RWPE2 (cell line): ENCODE measurements around the gene AK9.

ENCODE experiments used
- ATAC-seq: fragments of 200-7000 bp; cut with Tn5 transposase; 3 replicates; pipeline ENCODE4 v1.9.1; 2021; ENCODE audit warnings: low read depth
- DNase-seq: peaks from one replicate; pipeline ENCODE4 v3.0.0-alpha.2; 2020; ENCODE audit warnings: low spot score
- H3K27ac ChIP-seq: fragments of 450-650 bp; 2 replicates; pipeline ENCODE4 v1.5.1; 2017; ENCODE audit warnings: mild to moderate bottlenecking; ENCODE audit not compliant: poor library complexity, severe bottlenecking
- H3K27me3 ChIP-seq: fragments of 250-450 bp; sonication (Bioruptor Pico); 2 replicates; pipeline ENCODE4 v1.5.1; 2021; ENCODE audit warnings: mild to moderate bottlenecking, moderate library complexity; ENCODE audit not compliant: insufficient read depth, poor library complexity, severe bottlenecking
- H3K36me3 ChIP-seq: fragments of 250-450 bp; sonication (Bioruptor Pico); 2 replicates; pipeline ENCODE4 v1.5.1; 2020; ENCODE audit warnings: low read depth, mild to moderate bottlenecking, moderate library complexity
- H3K4me1 ChIP-seq: fragments of 250-450 bp; sonication (Bioruptor Pico); 2 replicates; pipeline ENCODE4 v1.5.1; 2021; ENCODE audit warnings: mild to moderate bottlenecking, moderate library complexity; ENCODE audit not compliant: insufficient read depth, poor library complexity, severe bottlenecking
- H3K4me3 ChIP-seq: fragments of 250-450 bp; sonication (Bioruptor Pico); 2 replicates; pipeline ENCODE4 v1.5.1; 2021; ENCODE audit warnings: mild to moderate bottlenecking, moderate library complexity; ENCODE audit not compliant: severe bottlenecking
- H3K9me3 ChIP-seq: fragments of 250-450 bp; sonication (Bioruptor Pico); 2 replicates; pipeline ENCODE4 v1.5.1; 2021; ENCODE audit warnings: mild to moderate bottlenecking, moderate library complexity; ENCODE audit not compliant: severe bottlenecking
- TF ChIP-seq, protein P1 (sequence below): fragments of 450-650 bp; IDR thresholded peaks from one replicate; pipeline ENCODE4 v1.5.1; 2017; ENCODE audit warnings: mild to moderate bottlenecking, moderate library complexity; ENCODE audit not compliant: poor library complexity, severe bottlenecking

AK9 gene

DNA sequence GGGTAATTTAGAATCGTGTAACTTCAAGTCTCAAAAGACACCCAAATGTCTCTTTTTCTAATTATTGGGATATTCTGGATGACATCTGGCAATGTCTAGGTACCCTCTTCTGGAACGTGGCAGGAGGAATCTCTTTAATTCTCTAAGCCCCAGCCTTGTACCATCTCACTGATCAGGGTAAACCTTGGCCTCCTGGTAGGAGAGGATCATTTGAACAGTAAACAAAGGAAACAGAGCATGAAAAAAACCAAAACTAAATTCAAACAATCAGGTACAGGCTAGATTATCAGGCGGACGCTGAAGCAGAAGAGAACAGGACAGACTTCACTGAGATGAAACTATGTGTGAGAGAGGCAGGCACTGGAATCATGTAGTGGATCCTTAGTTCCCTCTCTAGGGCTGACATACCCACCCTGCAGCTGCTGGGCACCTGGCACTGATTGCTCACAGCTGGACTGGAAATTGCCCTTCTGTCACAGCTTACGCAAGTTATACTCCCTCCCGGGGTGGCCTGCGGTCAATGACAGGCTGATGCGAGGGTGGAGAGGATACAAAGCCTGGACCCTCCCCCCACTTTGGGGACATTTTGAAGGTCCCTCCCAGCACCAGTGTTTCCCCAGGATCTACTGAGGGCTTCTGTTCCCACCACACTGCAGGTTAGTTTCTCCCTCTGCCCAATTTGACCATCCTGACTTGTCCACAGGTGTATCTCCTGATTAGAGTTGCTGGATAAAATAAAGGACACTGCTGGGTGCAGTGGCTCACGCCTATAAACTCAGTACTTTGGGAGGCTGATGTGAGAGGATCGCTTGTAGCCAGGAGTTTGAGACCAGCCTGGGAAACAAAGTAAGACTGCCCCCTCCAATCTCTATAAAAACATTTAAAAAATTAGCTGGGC lies 187.4 kb downstream of the AK9 start:
- Histone ChIP-seq H3K9me3 (no peaks in the 10 kb centered on the region), H3K36me3 (no peaks in the 10 kb centered on the region), H3K4me3 (no peak overlapping the region), H3K27me3 (no peaks in the 10 kb centered on the region), H3K27ac (no peak overlapping the region), H3K4me1 (no peaks in the 10 kb centered on the region)
- TF ChIP-seq, protein P1, sequence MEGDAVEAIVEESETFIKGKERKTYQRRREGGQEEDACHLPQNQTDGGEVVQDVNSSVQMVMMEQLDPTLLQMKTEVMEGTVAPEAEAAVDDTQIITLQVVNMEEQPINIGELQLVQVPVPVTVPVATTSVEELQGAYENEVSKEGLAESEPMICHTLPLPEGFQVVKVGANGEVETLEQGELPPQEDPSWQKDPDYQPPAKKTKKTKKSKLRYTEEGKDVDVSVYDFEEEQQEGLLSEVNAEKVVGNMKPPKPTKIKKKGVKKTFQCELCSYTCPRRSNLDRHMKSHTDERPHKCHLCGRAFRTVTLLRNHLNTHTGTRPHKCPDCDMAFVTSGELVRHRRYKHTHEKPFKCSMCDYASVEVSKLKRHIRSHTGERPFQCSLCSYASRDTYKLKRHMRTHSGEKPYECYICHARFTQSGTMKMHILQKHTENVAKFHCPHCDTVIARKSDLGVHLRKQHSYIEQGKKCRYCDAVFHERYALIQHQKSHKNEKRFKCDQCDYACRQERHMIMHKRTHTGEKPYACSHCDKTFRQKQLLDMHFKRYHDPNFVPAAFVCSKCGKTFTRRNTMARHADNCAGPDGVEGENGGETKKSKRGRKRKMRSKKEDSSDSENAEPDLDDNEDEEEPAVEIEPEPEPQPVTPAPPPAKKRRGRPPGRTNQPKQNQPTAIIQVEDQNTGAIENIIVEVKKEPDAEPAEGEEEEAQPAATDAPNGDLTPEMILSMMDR = no peak
- no peak for DNase-seq
- ATAC-seq = no peak

DNA sequence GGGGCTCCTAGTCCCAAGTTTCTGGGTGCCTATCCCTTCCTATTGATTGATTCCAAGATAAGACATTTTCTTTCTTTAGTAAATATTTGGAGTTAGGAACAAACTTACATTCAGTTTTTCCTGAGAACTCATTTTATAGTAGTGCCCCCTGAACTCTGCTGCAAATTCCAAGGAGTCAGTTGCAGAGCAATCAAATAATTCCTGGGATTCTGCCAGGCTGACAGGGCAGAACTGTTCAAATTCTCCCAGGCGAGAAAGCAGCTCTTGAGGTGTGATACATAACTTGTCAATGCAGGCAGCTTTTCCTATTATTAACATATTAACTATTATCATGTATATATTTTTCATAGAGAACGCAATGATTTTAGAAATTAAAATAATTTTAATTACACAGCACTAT lies 192.1 kb downstream of the AK9 start:
- H3K4me3 ChIP-seq = no peak overlapping the region
- no peaks in the 10 kb centered on the region for H3K27me3 ChIP-seq
- no peak for DNase-seq
- no peaks in the 10 kb centered on the region for H3K36me3 ChIP-seq
- TF ChIP-seq, protein P1 = no peak
- H3K4me1 ChIP-seq = no peaks in the 10 kb centered on the region
- no peak overlapping the region for H3K27ac ChIP-seq
- ATAC-seq = no peak
- no peaks in the 10 kb centered on the region for H3K9me3 ChIP-seq

DNA sequence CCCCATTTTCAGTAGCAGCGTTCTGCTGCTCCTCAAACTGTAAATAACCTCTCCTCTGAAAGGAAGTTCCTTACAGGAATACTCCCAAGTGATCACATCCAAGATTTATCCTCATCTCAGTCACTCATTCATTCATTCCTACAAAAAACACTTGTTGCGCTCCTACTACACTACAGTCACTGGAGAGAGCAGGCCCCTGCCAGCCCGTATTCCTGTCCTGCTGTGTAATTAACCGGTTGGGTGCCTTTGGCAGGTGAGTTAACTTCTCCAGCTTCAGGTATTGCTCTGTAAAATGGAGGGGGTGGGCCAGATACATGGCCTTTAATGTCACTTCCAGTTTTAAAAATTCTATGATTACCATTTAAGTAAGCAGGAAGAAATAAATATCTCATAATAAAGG lies 192.9 kb downstream of the AK9 start:
- Histone ChIP-seq H3K27ac (no peak overlapping the region), H3K4me3 (no peak overlapping the region), H3K9me3 (no peaks in the 10 kb centered on the region), H3K4me1 (no peaks in the 10 kb centered on the region), H3K36me3 (no peaks in the 10 kb centered on the region), H3K27me3 (peaks cover under 1% of the 10 kb centered on the region)
- DNase-seq (no peak), ATAC-seq (no peak)
- TF ChIP-seq, protein P1 = no peak

DNA sequence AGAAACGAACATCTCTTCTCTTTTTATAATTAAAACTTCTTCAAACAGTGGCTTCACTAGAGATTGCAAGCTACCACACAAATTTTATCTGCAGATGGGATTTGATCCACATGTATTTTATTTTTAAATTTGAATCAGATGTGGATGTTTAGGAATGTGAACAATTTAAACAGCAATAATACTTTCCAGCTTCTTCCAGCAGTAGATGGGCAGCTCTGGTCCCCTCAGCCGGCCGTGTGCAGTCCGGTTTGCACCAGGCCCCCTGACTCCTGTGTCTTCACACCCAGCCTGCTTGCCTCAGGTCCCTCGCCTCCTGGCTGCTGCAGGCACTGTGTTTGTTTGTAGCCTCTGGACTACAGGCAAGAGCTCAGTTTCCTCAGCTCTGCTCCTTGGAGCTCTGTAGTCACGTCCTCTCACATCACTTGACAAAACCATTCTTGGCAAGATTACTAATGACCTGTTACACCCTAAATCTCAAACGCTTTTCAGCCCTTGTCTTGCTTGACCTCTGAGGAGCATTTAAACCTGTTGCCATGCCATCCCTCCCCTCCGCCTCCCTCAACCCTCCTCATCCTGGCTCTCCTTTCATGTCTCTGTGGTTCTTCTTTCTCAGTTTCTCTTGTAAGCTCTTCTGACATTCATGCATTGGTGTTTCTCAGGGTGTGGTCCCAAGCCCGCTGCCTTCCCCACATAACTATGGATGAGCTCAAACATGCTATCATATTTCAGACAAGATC lies 194.8 kb downstream of the AK9 start:
- Histone ChIP-seq H3K9me3 (no peaks in the 10 kb centered on the region), H3K4me3 (no peak overlapping the region), H3K36me3 (no peaks in the 10 kb centered on the region), H3K27me3 (peaks cover 3% of the 10 kb centered on the region), H3K27ac (no peak overlapping the region), H3K4me1 (no peaks in the 10 kb centered on the region)
- TF ChIP-seq, protein P1 = no peak
- ATAC-seq = no peak
- DNase-seq = no peak
